ENCODE data around the gene NRARP. TPM values are rescaled to one million over a fixed set of nuclear protein-coding genes. Genes with fewer than 3 reads are reported as not detected.

The NRARP gene
- total and polyA plus RNA-seq, 2 experiments from 2014 or later = 4.0 to 55.1 TPM

GRCh38 chr9:137278721-137279711, 23.1 kb downstream of the NRARP start:
- H3K4me1 Mint-ChIP-seq = peaks cover 27% of the 10 kb centered on the region
- H3K4me1 ChIP-seq (ENCODE audit: insufficient read depth) = peaks cover 12% of the 10 kb centered on the region
- peaks cover 34% of the 10 kb centered on the region for H3K27me3 Mint-ChIP-seq (ENCODE audit: insufficient read depth, low read depth, poor library complexity)
- H2AFZ ChIP-seq = no peak overlapping the region
- H3K27me3 ChIP-seq (ENCODE audit: insufficient read depth) = peaks cover 14% of the 10 kb centered on the region
- TF ChIP-seq ZNF331 (CRISPR knock-in tag; IDR thresholded peaks at IDR 0.05; ENCODE audit: low read depth) (no peak), EZH2phosphoT487 (IDR thresholded peaks at IDR 0.05; ENCODE audit: unreplicated experiment) (no peak), ETS1 (IDR thresholded peaks at IDR 0.05) (no peak)
- TF ChIP-seq, protein P1, sequence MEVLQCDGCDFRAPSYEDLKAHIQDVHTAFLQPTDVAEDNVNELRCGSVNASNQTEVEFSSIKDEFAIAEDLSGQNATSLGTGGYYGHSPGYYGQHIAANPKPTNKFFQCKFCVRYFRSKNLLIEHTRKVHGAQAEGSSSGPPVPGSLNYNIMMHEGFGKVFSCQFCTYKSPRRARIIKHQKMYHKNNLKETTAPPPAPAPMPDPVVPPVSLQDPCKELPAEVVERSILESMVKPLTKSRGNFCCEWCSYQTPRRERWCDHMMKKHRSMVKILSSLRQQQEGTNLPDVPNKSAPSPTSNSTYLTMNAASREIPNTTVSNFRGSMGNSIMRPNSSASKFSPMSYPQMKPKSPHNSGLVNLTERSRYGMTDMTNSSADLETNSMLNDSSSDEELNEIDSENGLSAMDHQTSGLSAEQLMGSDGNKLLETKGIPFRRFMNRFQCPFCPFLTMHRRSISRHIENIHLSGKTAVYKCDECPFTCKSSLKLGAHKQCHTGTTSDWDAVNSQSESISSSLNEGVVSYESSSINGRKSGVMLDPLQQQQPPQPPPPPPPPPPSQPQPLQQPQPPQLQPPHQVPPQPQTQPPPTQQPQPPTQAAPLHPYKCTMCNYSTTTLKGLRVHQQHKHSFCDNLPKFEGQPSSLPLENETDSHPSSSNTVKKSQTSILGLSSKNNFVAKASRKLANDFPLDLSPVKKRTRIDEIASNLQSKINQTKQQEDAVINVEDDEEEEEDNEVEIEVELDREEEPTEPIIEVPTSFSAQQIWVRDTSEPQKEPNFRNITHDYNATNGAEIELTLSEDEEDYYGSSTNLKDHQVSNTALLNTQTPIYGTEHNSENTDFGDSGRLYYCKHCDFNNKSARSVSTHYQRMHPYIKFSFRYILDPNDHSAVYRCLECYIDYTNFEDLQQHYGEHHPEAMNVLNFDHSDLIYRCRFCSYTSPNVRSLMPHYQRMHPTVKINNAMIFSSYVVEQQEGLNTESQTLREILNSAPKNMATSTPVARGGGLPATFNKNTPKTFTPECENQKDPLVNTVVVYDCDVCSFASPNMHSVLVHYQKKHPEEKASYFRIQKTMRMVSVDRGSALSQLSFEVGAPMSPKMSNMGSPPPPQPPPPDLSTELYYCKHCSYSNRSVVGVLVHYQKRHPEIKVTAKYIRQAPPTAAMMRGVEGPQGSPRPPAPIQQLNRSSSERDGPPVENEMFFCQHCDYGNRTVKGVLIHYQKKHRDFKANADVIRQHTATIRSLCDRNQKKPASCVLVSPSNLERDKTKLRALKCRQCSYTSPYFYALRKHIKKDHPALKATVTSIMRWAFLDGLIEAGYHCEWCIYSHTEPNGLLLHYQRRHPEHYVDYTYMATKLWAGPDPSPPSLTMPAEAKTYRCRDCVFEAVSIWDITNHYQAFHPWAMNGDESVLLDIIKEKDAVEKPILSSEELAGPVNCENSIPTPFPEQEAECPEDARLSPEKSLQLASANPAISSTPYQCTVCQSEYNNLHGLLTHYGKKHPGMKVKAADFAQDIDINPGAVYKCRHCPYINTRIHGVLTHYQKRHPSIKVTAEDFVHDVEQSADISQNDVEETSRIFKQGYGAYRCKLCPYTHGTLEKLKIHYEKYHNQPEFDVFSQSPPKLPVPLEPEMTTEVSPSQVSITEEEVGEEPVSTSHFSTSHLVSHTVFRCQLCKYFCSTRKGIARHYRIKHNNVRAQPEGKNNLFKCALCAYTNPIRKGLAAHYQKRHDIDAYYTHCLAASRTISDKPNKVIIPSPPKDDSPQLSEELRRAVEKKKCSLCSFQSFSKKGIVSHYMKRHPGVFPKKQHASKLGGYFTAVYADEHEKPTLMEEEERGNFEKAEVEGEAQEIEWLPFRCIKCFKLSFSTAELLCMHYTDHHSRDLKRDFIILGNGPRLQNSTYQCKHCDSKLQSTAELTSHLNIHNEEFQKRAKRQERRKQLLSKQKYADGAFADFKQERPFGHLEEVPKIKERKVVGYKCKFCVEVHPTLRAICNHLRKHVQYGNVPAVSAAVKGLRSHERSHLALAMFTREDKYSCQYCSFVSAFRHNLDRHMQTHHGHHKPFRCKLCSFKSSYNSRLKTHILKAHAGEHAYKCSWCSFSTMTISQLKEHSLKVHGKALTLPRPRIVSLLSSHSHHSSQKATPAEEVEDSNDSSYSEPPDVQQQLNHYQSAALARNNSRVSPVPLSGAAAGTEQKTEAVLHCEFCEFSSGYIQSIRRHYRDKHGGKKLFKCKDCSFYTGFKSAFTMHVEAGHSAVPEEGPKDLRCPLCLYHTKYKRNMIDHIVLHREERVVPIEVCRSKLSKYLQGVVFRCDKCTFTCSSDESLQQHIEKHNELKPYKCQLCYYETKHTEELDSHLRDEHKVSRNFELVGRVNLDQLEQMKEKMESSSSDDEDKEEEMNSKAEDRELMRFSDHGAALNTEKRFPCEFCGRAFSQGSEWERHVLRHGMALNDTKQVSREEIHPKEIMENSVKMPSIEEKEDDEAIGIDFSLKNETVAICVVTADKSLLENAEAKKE (CRISPR knock-in tag; IDR thresholded peaks at IDR 0.05) = no peak
- TF ChIP-seq, protein P2, sequence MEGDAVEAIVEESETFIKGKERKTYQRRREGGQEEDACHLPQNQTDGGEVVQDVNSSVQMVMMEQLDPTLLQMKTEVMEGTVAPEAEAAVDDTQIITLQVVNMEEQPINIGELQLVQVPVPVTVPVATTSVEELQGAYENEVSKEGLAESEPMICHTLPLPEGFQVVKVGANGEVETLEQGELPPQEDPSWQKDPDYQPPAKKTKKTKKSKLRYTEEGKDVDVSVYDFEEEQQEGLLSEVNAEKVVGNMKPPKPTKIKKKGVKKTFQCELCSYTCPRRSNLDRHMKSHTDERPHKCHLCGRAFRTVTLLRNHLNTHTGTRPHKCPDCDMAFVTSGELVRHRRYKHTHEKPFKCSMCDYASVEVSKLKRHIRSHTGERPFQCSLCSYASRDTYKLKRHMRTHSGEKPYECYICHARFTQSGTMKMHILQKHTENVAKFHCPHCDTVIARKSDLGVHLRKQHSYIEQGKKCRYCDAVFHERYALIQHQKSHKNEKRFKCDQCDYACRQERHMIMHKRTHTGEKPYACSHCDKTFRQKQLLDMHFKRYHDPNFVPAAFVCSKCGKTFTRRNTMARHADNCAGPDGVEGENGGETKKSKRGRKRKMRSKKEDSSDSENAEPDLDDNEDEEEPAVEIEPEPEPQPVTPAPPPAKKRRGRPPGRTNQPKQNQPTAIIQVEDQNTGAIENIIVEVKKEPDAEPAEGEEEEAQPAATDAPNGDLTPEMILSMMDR (conservative IDR thresholded peaks at IDR 0.05; ENCODE audit: low read depth in 2 of 2) = peak in 1 of 2 experiments; percentile 16; a peak in 1 of 4 replicates
- H3K27ac Mint-ChIP-seq = no peak overlapping the region
- peaks cover 7% of the 10 kb centered on the region for H3K36me3 Mint-ChIP-seq (ENCODE audit: low read depth)
- peaks cover 20% of the 10 kb centered on the region; the same call in 1 of the 2 replicates for H3F3A ChIP-seq (replicated peaks; ENCODE audit: low read depth)
- H3K9me2 ChIP-seq (ENCODE audit: insufficient read depth) = no peaks in the 10 kb centered on the region
- peaks cover 8% of the 10 kb centered on the region; the same call in 1 of the 2 replicates for H4K20me1 ChIP-seq (replicated peaks; ENCODE audit: insufficient read depth)
- ATAC-seq (no peak; the same call in 2 of the 3 replicates), DNase-seq (ENCODE audit: low spot score) (no peak)
- H3K27ac ChIP-seq (ENCODE audit: low read depth) = no peak overlapping the region
- H3K4me3 Mint-ChIP-seq = no peak overlapping the region
- peak overlapping the region; percentile 64 for H3K4me3 ChIP-seq
- no peaks in the 10 kb centered on the region; the same call in 2 of the 3 replicates for H3K9me3 Mint-ChIP-seq
- peak overlapping the region; percentile 88 for H3K4me2 ChIP-seq
- no peaks in the 10 kb centered on the region for H3K36me3 ChIP-seq (ENCODE audit: insufficient read depth)
- no peaks in the 10 kb centered on the region for H3K79me2 ChIP-seq (replicated peaks; ENCODE audit: insufficient read depth)
